GM21717 (cell line): ENCODE data around the gene SACM1L.
"Not testable (repeated sequence)": the region's sequence is repeated elsewhere in the genome, so short reads cannot be mapped to it uniquely, and the experiment has no call there.

Experiments
- ATAC-seq: cut with Tn5 transposase; IDR thresholded peaks from one replicate; pipeline ENCODE4 v1.9.1; 2021; ENCODE audit warnings: mild to moderate bottlenecking, moderate library complexity; ENCODE audit not compliant: unreplicated experiment

SACM1L gene

GRCh38 chr3:45690336-45691035 is 1.3 kb downstream of the SACM1L start:
- ATAC-seq: no peak

- no peak for ATAC-seq
These were observed 2.6 kb downstream of the SACM1L start for GRCh38 chr3:45691842-45692241.

GRCh38 chr3:45692866-45693265 is 3.7 kb downstream of the SACM1L start:
- ATAC-seq: no peak

GRCh38 chr3:45693941-45694521 is 4.8 kb downstream of the SACM1L start:
- no peak for ATAC-seq

GRCh38 chr3:45695166-45695565 is 6.0 kb downstream of the SACM1L start:
- not testable (repeated sequence) for ATAC-seq

GRCh38 chr3:45700570-45701073 is 11.4 kb downstream of the SACM1L start:
- ATAC-seq: no peak

- no peak for ATAC-seq
These were observed 12.1 kb downstream of the SACM1L start for GRCh38 chr3:45701172-45701867.

- no peak for ATAC-seq
These were observed 15.2 kb downstream of the SACM1L start for GRCh38 chr3:45704301-45704943.

GRCh38 chr3:45705839-45706808 is 16.9 kb downstream of the SACM1L start:
- no peak for ATAC-seq

- no peak for ATAC-seq
These were observed 22.7 kb downstream of the SACM1L start for GRCh38 chr3:45711931-45712330.

GRCh38 chr3:45712434-45713110 is 23.4 kb downstream of the SACM1L start:
- no peak for ATAC-seq

GRCh38 chr3:45715945-45716344 is 26.7 kb downstream of the SACM1L start:
- ATAC-seq: no peak

GRCh38 chr3:45716790-45717336 is 27.7 kb downstream of the SACM1L start:
- no peak for ATAC-seq

GRCh38 chr3:45719655-45720487 is 30.7 kb downstream of the SACM1L start:
- ATAC-seq: no peak

- no peak for ATAC-seq
These were observed 35.7 kb downstream of the SACM1L start for GRCh38 chr3:45724911-45725310.

- no peak for ATAC-seq
These were observed 40.4 kb downstream of the SACM1L start for GRCh38 chr3:45729614-45730013.

GRCh38 chr3:45730409-45731154 is 41.4 kb downstream of the SACM1L start:
- no peak for ATAC-seq

- no peak for ATAC-seq
These were observed 47.5 kb downstream of the SACM1L start for GRCh38 chr3:45736707-45737106.
